Gastroesophageal sphincter (tissue), 3 donors: ENCODE data around the gene DDI2.

Experiments used
- CTCF ChIP-seq, 4 experiments: fragments of 200-600 bp in 2 of 4; fragments of 450-650 bp in 2 of 4; sonication (generic) in 1 of 4; IDR thresholded peaks; one replicate each; pipeline ENCODE4 v1.5.1; 2017 to 2019; ENCODE audit warnings: antibody characterized with exemption in 4 of 4, mild to moderate bottlenecking in 2 of 4, moderate library complexity in 2 of 4
- POLR2A ChIP-seq, 2 donors: fragments of 450-650 bp; IDR thresholded peaks; one replicate each; pipeline ENCODE4 v1.6.1; 2017; ENCODE audit warnings: antibody characterized with exemption in 2 of 2, mild to moderate bottlenecking in 2 of 2, moderate library complexity in 1 of 2
- POLR2AphosphoS5 ChIP-seq: sonication (generic); formaldehyde crosslinking; IDR thresholded peaks from one replicate; pipeline ENCODE4 v1.6.1; 2017; ENCODE audit warnings: antibody characterized with exemption

- TF ChIP-seq CTCF (IDR thresholded peaks at IDR 0.05) = no peak
- TF ChIP-seq POLR2A (IDR thresholded peaks at IDR 0.05) = no peak
- no peak for TF ChIP-seq POLR2AphosphoS5
Observed at GRCh38 chr1:15618077-15618654, 908 bp downstream of the DDI2 start.
